Neuronal stem cell (in vitro differentiated cells): Measurements from ENCODE around the gene TSSK6.

Experiments used
- DNase-seq: peaks from one replicate; pipeline ENCODE4 v3.0.0-alpha.2; 2013; ENCODE audit warnings: low spot score
- H2AFZ ChIP-seq: one replicate; pipeline ENCODE4 v1.6.1; 2013; ENCODE audit warnings: mild to moderate bottlenecking, low read length, inconsistent platforms
- H2AK5ac ChIP-seq: 2 replicates; pipeline ENCODE4 v1.6.1; 2013; ENCODE audit warnings: low read depth, mild to moderate bottlenecking, inconsistent platforms, low read length, moderate library complexity, mixed read lengths
- H2BK120ac ChIP-seq: 2 replicates; pipeline ENCODE4 v1.6.1; 2013; ENCODE audit warnings: low read depth, mild to moderate bottlenecking, inconsistent platforms, low read length, moderate library complexity, mixed read lengths
- H2BK12ac ChIP-seq: one replicate; pipeline ENCODE4 v1.6.1; 2013; ENCODE audit warnings: low read length, inconsistent platforms
- H2BK15ac ChIP-seq: 2 replicates; pipeline ENCODE4 v1.6.1; 2013; ENCODE audit warnings: mild to moderate bottlenecking, low read length, inconsistent platforms, mixed read lengths
- H2BK5ac ChIP-seq: one replicate; pipeline ENCODE4 v1.6.1; 2013; ENCODE audit warnings: inconsistent platforms, mild to moderate bottlenecking, low read length, moderate library complexity
- H3K14ac ChIP-seq: one replicate; pipeline ENCODE4 v1.6.1; 2013; ENCODE audit warnings: low read length, inconsistent platforms
- H3K18ac ChIP-seq: 2 replicates; pipeline ENCODE4 v1.6.1; 2013; ENCODE audit warnings: low read length, inconsistent platforms
- H3K23ac ChIP-seq: 2 replicates; pipeline ENCODE4 v1.6.1; 2013; ENCODE audit warnings: low read depth, mild to moderate bottlenecking, mixed read lengths, low read length, inconsistent platforms; ENCODE audit not compliant: poor library complexity
- H3K27ac ChIP-seq: replicated peaks from 3 replicates; pipeline ENCODE4 v1.5.1; 2013; ENCODE audit warnings: low read length, inconsistent platforms
- H3K27me3 ChIP-seq, 3 experiments: 2 replicates each; pipeline ENCODE4 v1.6.1; 2013; ENCODE audit warnings: low read length in 3 of 3, mild to moderate bottlenecking in 2 of 3, inconsistent platforms in 1 of 3, low read depth in 1 of 3, mixed read lengths in 1 of 3, moderate library complexity in 1 of 3; ENCODE audit not compliant: control insufficient read depth in 3 of 3, insufficient read depth in 3 of 3
- H3K36me3 ChIP-seq, 2 donors: replicated peaks in 1 of 2; 2 replicates each; pipeline ENCODE4 v1.6.1; 2013; ENCODE audit warnings: low read length in 2 of 2; ENCODE audit not compliant: control insufficient read depth in 2 of 2, insufficient read depth in 2 of 2
- H3K4ac ChIP-seq: 2 replicates; pipeline ENCODE4 v1.6.1; 2013; ENCODE audit warnings: inconsistent platforms, mild to moderate bottlenecking, low read length, moderate library complexity
- H3K4me1 ChIP-seq, 2 donors: 1 replicate in 1 of 2; 2 replicates in 1 of 2; pipeline ENCODE4 v1.6.1; 2013; ENCODE audit warnings: low read length in 2 of 2, low read depth in 1 of 2; ENCODE audit not compliant: control insufficient read depth in 2 of 2, insufficient read depth in 1 of 2
- H3K4me2 ChIP-seq: one replicate; pipeline ENCODE4 v1.6.1; 2013; ENCODE audit warnings: mild to moderate bottlenecking, low read length, inconsistent platforms; ENCODE audit not compliant: insufficient read depth, poor library complexity, severe bottlenecking
- H3K4me3 ChIP-seq, 2 donors: 2 replicates each; pipeline ENCODE4 v1.5.1; 2013; ENCODE audit warnings: low read length in 2 of 2, mild to moderate bottlenecking in 2 of 2, inconsistent platforms in 1 of 2, moderate library complexity in 1 of 2
- H3K79me1 ChIP-seq: one replicate; pipeline ENCODE4 v1.6.1; 2013; ENCODE audit warnings: low read depth, mild to moderate bottlenecking, inconsistent platforms, low read length, moderate library complexity
- H3K9ac ChIP-seq: one replicate; pipeline ENCODE4 v1.6.1; 2013; ENCODE audit warnings: mild to moderate bottlenecking, low read depth, low read length, inconsistent platforms; ENCODE audit not compliant: poor library complexity
- H3K9me3 ChIP-seq, 2 donors: replicated peaks in 1 of 2; 2 replicates each; pipeline versions ENCODE3 to v1.6.1; 2013; ENCODE audit warnings: low read length in 2 of 2, mild to moderate bottlenecking in 2 of 2, inconsistent platforms in 1 of 2, low read depth in 1 of 2, mixed read lengths in 1 of 2, moderate library complexity in 1 of 2; ENCODE audit not compliant: control insufficient read depth in 2 of 2, insufficient read depth in 1 of 2
- H4K8ac ChIP-seq: one replicate; pipeline ENCODE4 v1.6.1; 2013; ENCODE audit warnings: low read depth, mild to moderate bottlenecking, inconsistent platforms, low read length, moderate library complexity
- H4K91ac ChIP-seq: one replicate; pipeline ENCODE4 v1.6.1; 2013; ENCODE audit warnings: low read length, low read depth, mild to moderate bottlenecking, inconsistent platforms; ENCODE audit not compliant: poor library complexity
- WGBS, 2 donors: extraction: QIAGEN DNeasy Blood & Tissue Kit; methylation state at CpG; one replicate each; pipeline ENCODE4 v1.1.7; 2013; ENCODE audit warnings: missing lambda C conversion rate in 2 of 2, mixed read lengths in 1 of 2; ENCODE audit not compliant: insufficient read length in 2 of 2, insufficient replicate concordance in 1 of 2; ENCODE audit errors: extremely low coverage in 2 of 2; 5-methylcytosine and 5-hydroxymethylcytosine counted together

The TSSK6 gene

DNA sequence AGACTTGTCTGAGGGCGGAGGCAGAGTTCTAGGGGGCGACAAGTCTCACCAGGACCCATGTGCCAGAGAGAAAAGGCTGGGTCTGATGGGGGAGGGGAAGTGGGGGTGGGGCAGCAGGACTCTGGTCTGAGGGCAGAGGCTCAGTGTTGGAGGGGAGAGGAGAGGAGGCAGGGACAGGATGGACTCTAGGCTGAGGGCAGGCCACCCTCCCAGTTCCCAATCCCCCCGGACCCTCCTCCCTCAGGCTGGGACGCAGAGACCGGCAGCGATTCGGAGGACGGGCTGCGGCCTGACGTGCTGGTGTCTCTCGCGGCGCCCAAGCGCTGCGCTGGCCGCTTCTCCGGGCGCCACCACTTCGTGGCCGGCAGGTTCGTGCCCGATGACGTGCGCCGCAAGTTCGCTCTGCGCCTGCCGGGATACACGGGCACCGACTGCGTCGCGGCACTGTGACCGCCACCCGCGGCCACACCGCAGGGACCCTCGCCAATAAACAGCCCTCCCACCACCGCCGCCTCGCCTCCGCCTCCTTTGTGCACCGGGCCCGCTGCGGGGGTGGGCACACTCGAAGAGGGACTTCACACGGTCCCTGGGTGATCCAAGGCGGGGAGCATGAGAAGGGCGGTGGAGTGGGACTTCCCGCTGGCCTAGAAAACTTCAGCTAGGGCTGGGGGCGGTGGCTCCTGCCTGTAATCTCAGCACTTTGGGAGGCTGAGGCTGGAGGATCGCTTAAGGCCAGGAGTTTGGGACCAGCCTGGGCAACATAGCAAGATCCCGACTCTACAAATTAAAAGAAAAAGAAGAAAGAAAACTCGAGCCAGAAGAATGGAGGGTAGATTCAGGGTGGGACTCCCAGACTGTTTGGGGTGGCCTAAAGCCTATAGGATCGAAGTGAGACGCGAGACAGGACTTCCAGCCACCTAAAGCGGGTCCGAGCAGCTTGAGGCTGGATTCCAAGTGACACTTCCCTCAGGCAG is 22.0 kb upstream of the TSSK6 start:
- Histone ChIP-seq H4K91ac (no peak overlapping the region), H3K4ac (no peak overlapping the region), H3K23ac (peak overlapping the region; percentile 81), H3K4me3 (no peak overlapping the region), H2AK5ac (peak overlapping the region; percentile 58), H3K27ac (no peak overlapping the region), H3K4me2 (peak overlapping the region; percentile 91), H3K36me3 (peaks cover 2 to 14% of the 10 kb centered on the region in 2 donors), H2BK5ac (peak overlapping the region; percentile 39), H3K18ac (peak overlapping the region; percentile 53), H3K4me1 (peaks cover 0 to 12% of the 10 kb centered on the region in 2 donors), H3K79me1 (peaks cover 2% of the 10 kb centered on the region), H2BK15ac (no peak overlapping the region), H3K9me3 (peaks cover 0 to 1% of the 10 kb centered on the region in 2 donors), H2BK12ac (no peak overlapping the region), H3K27me3 (peaks cover 0 to 25% (median 0%) of the 10 kb centered on the region in 3 experiments), H4K8ac (no peak overlapping the region), H2BK120ac (no peak overlapping the region), H3K9ac (no peak overlapping the region), H2AFZ (no peak overlapping the region), H3K14ac (no peak overlapping the region)
- no peak for DNase-seq
- WGBS, 2 donors, result no CpG with 5 or more reads among the region's 59 CpGs

DNA sequence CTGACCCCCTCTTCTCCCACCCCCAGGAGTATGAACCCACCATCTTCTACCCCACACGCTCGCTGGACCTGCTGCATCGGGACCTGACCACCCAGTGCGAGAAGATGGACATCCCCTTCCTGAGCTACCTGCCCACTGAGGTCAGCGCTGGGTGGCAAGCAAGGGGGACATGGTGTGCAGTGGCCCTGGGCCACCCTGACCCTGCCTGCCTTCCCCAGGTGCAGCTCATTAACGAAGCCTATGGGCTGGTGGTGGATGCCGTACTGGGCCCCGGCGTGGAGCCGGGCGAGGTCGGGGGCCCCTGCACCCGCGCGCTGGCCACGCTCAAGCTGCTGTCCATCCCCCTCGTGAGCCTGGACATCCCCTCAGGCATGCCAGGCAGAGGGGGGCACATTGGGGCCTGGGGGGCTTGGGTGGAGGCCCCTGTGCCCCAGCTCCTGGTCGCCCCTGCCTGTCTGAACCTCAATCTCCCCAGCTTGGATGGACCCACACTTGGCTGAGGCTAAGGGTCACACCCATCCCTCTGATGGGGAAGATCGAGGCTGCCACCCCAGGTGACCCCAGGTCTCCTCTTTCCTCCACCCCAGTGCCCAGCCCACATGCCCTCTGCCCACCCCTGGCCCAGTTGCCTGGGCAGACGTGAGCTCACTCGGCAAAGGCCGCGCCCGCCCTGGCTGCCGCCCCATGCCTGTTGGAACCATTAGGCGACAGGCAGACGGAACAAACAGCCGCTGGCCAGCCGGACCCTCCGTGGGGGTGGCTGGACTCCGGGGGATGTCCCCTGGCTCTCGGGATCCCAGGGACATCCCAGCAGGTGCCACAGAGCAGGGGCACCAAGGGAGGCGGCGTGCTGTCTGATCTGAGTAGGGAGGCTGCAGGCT is 20.2 kb upstream of the TSSK6 start:
- no peak overlapping the region for H3K9ac ChIP-seq
- H2BK5ac ChIP-seq, result no peak overlapping the region
- H2BK15ac ChIP-seq, result no peak overlapping the region
- H2AFZ ChIP-seq, result no peak overlapping the region
- peak overlapping the region; percentile 0 for H3K23ac ChIP-seq
- H3K4me3 ChIP-seq, result no peak overlapping the region
- H3K9me3 ChIP-seq, result peaks cover 0 to 1% of the 10 kb centered on the region in 2 donors
- no peak for DNase-seq
- no CpG with 5 or more reads among the region's 34 CpGs for WGBS, 2 donors
- peak overlapping the region; percentile 23 for H3K4ac ChIP-seq
- no peak overlapping the region for H3K27ac ChIP-seq
- no peak overlapping the region for H2AK5ac ChIP-seq
- H3K4me2 ChIP-seq, result no peak overlapping the region
- peak overlapping the region; percentile 65 for H4K8ac ChIP-seq
- peak overlapping the region; percentile 48 for H3K18ac ChIP-seq
- peak overlapping the region; percentile 10 for H2BK12ac ChIP-seq
- peaks cover 3% of the 10 kb centered on the region for H3K79me1 ChIP-seq
- H4K91ac ChIP-seq, result no peak overlapping the region
- peaks cover 4 to 29% of the 10 kb centered on the region in 2 donors for H3K36me3 ChIP-seq
- H3K14ac ChIP-seq, result no peak overlapping the region
- H3K27me3 ChIP-seq, result peaks cover 0 to 16% (median 0%) of the 10 kb centered on the region in 3 experiments
- H3K4me1 ChIP-seq, result peaks cover 0 to 13% of the 10 kb centered on the region in 2 donors
- no peak overlapping the region for H2BK120ac ChIP-seq

DNA sequence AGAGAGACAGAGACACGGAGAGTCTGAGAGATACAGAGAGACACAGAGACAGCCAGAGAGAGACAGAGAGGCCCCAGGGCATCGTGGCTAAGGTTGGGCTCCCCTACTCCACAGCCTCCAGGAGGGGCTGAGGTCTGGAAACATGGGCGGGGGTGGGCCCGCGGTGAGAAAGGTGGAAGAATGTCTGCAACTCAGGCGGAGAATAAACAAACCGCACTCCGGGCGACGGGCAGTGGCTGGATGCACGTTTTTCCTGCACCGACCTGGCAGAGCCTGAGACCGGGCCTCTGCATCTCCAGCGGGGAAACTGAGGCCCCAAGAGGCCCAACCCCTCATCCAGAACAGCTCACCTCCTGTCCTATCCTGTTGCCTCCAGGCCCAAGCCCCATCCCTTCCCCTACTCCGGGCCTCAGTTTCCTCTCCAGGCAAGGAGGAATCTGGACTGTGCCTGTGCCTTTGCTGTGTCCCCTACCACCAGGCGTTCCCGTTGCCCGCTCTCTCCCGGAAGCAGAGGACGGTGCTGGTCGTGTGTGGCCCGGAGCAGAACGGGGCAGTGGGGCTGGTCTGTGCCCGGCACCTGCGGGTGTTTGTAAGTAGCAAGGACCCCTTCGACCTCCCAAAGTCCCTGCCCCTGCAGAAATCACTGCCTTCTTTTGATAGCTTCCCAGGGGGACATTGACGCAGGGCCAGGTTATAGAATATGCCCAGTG is 19.4 kb upstream of the TSSK6 start:
- Histone ChIP-seq H3K27me3 (peaks cover 0 to 11% (median 0%) of the 10 kb centered on the region in 3 experiments), H3K79me1 (peaks cover 3% of the 10 kb centered on the region), H3K14ac (peak overlapping the region; percentile 0), H3K4me3 (no peak overlapping the region), H3K18ac (peak overlapping the region; percentile 45), H3K9ac (no peak overlapping the region), H3K4me1 (peaks cover 3 to 13% of the 10 kb centered on the region in 2 donors), H2AFZ (no peak overlapping the region), H4K8ac (no peak overlapping the region), H4K91ac (no peak overlapping the region), H3K36me3 (peaks cover 4 to 34% of the 10 kb centered on the region in 2 donors), H2BK5ac (no peak overlapping the region), H3K23ac (no peak overlapping the region), H3K4me2 (no peak overlapping the region), H2AK5ac (no peak overlapping the region), H2BK15ac (no peak overlapping the region), H3K27ac (no peak overlapping the region), H3K9me3 (peaks cover 0 to 1% of the 10 kb centered on the region in 2 donors), H2BK12ac (no peak overlapping the region), H3K4ac (no peak overlapping the region), H2BK120ac (no peak overlapping the region)
- DNase-seq, result no peak
- WGBS, 2 donors, result no CpG with 5 or more reads among the region's 27 CpGs
